Stomach (tissue), 4 donors: ENCODE data around the gene ZMYND8.

ENCODE experiments used
- CTCF ChIP-seq, 7 experiments: fragments of 450-650 bp in 4 of 7; fragments of 200-600 bp in 3 of 7; sonication (generic) in 3 of 7; IDR thresholded peaks; one replicate each; pipeline ENCODE4 v1.5.1; 2016 to 2019; ENCODE audit warnings: antibody characterized with exemption in 7 of 7, control low read depth in 2 of 7, mild to moderate bottlenecking in 1 of 7
- EP300 ChIP-seq: sonication (generic); formaldehyde crosslinking; IDR thresholded peaks from one replicate; pipeline ENCODE4 v1.6.1; 2017; ENCODE audit warnings: antibody characterized with exemption
- POLR2A ChIP-seq, 4 donors: fragments of 450-650 bp; IDR thresholded peaks; one replicate each; pipeline ENCODE4 v1.6.1; 2016; ENCODE audit warnings: antibody characterized with exemption in 4 of 4, control low read depth in 2 of 4, mild to moderate bottlenecking in 1 of 4, moderate library complexity in 1 of 4

- TF ChIP-seq CTCF (IDR thresholded peaks at IDR 0.05) (no peak), EP300 (no peak), POLR2A (IDR thresholded peaks at IDR 0.05) (no peak)
These were observed 40.4 kb upstream of the ZMYND8 start for GRCh38 chr20:47396762-47397476.
